Liver (tissue), 9 donors: Measurements from ENCODE around the gene GRK6. TPM values are rescaled to one million over a fixed set of nuclear protein-coding genes. Genes with fewer than 3 reads are reported as not detected.

Source experiments
- DNase-seq: peaks from one replicate; pipeline ENCODE4 v3.0.0-alpha.2; 2017; ENCODE audit warnings: low spot score
- H3K27ac ChIP-seq, 2 donors: one replicate each; pipeline ENCODE4 v1.7.0; 2013; ENCODE audit warnings: inconsistent platforms in 2 of 2, low read length in 2 of 2, control low read depth in 1 of 2, low read depth in 1 of 2, mild to moderate bottlenecking in 1 of 2
- H3K27me3 ChIP-seq, 4 donors: one replicate each; pipeline versions ENCODE4 v1.6.1 to v1.7.0; 2013; ENCODE audit warnings: low read length in 3 of 4, inconsistent platforms in 1 of 4, mild to moderate bottlenecking in 1 of 4, moderate library complexity in 1 of 4; ENCODE audit not compliant: control insufficient read depth in 4 of 4, insufficient read depth in 4 of 4
- H3K36me3 ChIP-seq, 4 donors: one replicate each; pipeline versions ENCODE4 v1.6.1 to v1.7.0; 2013; ENCODE audit warnings: low read length in 3 of 4, mild to moderate bottlenecking in 3 of 4, low read depth in 1 of 4, moderate library complexity in 1 of 4; ENCODE audit not compliant: control insufficient read depth in 4 of 4, insufficient read depth in 3 of 4
- H3K4me1 ChIP-seq, 4 donors: one replicate each; pipeline versions ENCODE4 v1.6.1 to v1.7.0; 2013; ENCODE audit warnings: low read length in 3 of 4, mild to moderate bottlenecking in 3 of 4, moderate library complexity in 1 of 4; ENCODE audit not compliant: control insufficient read depth in 4 of 4, insufficient read depth in 4 of 4
- H3K4me3 ChIP-seq, 3 donors: one replicate each; pipeline versions ENCODE4 v1.6.1 to v1.7.0; 2013; ENCODE audit warnings: low read length in 3 of 3, control low read depth in 1 of 3, low read depth in 1 of 3, mild to moderate bottlenecking in 1 of 3
- H3K9ac ChIP-seq, 2 donors: one replicate each; pipeline ENCODE4 v1.7.0; 2013; ENCODE audit warnings: low read length in 2 of 2, mild to moderate bottlenecking in 2 of 2, moderate library complexity in 2 of 2, control low read depth in 1 of 2, low read depth in 1 of 2
- H3K9me3 ChIP-seq, 4 donors: one replicate each; pipeline versions ENCODE4 v1.6.1 to v1.7.0; 2013; ENCODE audit warnings: low read length in 3 of 4; ENCODE audit not compliant: control insufficient read depth in 4 of 4
- CTCF ChIP-seq: fragments of 150-350 bp; IDR thresholded peaks from 2 replicates; pipeline ENCODE4 v1.5.1; 2017; ENCODE audit warnings: improper control_type of control experiment, low read depth, low read length; ENCODE audit not compliant: missing input control
- EGR1 ChIP-seq, 2 donors: IDR thresholded peaks; 2 replicates each; pipeline ENCODE4 v1.6.1; 2016 to 2018; ENCODE audit warnings: antibody characterized with exemption in 2 of 2, low read depth in 2 of 2
- FOXA1 ChIP-seq: IDR thresholded peaks from 2 replicates; pipeline ENCODE4 v1.6.1; 2016; ENCODE audit warnings: antibody characterized with exemption
- FOXA2 ChIP-seq: IDR thresholded peaks from 2 replicates; pipeline ENCODE4 v1.6.1; 2016; ENCODE audit warnings: antibody characterized with exemption
- HNF4A ChIP-seq, 2 donors: conservative IDR thresholded peaks; 2 replicates each; pipeline ENCODE4 v1.6.1; 2016; ENCODE audit warnings: antibody characterized with exemption in 2 of 2, mild to moderate bottlenecking in 2 of 2
- HNF4G ChIP-seq: IDR thresholded peaks from 2 replicates; pipeline ENCODE4 v1.6.1; 2016; ENCODE audit warnings: antibody characterized with exemption
- JUND ChIP-seq, 2 donors: IDR thresholded peaks; 2 replicates each; pipeline ENCODE4 v1.6.1; 2016; ENCODE audit warnings: antibody characterized with exemption in 2 of 2
- NR2F2 ChIP-seq: IDR thresholded peaks from 2 replicates; pipeline ENCODE4 v1.6.1; 2016; ENCODE audit warnings: antibody characterized with exemption
- RAD21 ChIP-seq, 2 donors: IDR thresholded peaks; 2 replicates each; pipeline ENCODE4 v1.6.1; 2016; ENCODE audit warnings: antibody characterized with exemption in 2 of 2, mild to moderate bottlenecking in 2 of 2
- REST ChIP-seq: IDR thresholded peaks from 2 replicates; pipeline ENCODE4 v1.6.1; 2016; ENCODE audit warnings: antibody characterized with exemption, mild to moderate bottlenecking
- RXRA ChIP-seq, 2 donors: IDR thresholded peaks; 2 replicates each; pipeline ENCODE4 v1.6.1; 2017 to 2018; ENCODE audit warnings: antibody characterized with exemption in 2 of 2, mild to moderate bottlenecking in 1 of 2
- SP1 ChIP-seq: IDR thresholded peaks from 2 replicates; pipeline ENCODE4 v1.6.1; 2018; ENCODE audit warnings: antibody characterized with exemption, mild to moderate bottlenecking
- TAF1 ChIP-seq: conservative IDR thresholded peaks from 2 replicates; pipeline ENCODE4 v1.6.1; 2016; ENCODE audit warnings: antibody characterized with exemption, mild to moderate bottlenecking
- YY1 ChIP-seq: IDR thresholded peaks from 2 replicates; pipeline ENCODE4 v1.6.1; 2016; ENCODE audit warnings: antibody characterized with exemption, mild to moderate bottlenecking
- WGBS: extraction: QIAGEN DNeasy Blood & Tissue Kit; methylation state at CpG from one replicate; pipeline ENCODE4 v1.1.7; 2013; 5-methylcytosine and 5-hydroxymethylcytosine counted together
- polyA plus RNA-seq, 2 donors: library from polyadenylated mRNA; stranded (reverse) in 1 of 2; unstranded in 1 of 2; fragments of 200-250 nt in 1 of 2; fragments of >200 nt in 1 of 2; fragmentation: Nextera tagmentation in 1 of 2; extraction: Ambion mirVana in 1 of 2; gene quantifications; one replicate each; pipeline versions ENCODE4 v1.2.1 to v1.2.3, GENCODE V29; 2013 to 2015
- total RNA-seq, 2 donors: library from RNA; depleted of rRNA; stranded (reverse); fragments of >200 nt; gene quantifications; one replicate each; pipeline ENCODE4 v1.2.3, GENCODE V29; 2014
- TF ChIP-seq, protein P1 (sequence below): IDR thresholded peaks from 2 replicates; pipeline ENCODE4 v1.6.1; 2016; ENCODE audit warnings: antibody characterized with exemption
- TF ChIP-seq, protein P2 (sequence below): IDR thresholded peaks from 2 replicates; pipeline ENCODE4 v1.6.1; 2016; ENCODE audit warnings: antibody characterized with exemption
- TF ChIP-seq, protein P3 (sequence below): IDR thresholded peaks from 2 replicates; pipeline ENCODE4 v1.6.1; 2016; ENCODE audit warnings: antibody characterized with exemption
- donor health status: healthy.
- donor health status: healthy.
- donor health status: healthy.
- donor health status: healthy.
- donor health status: healthy.

The GRK6 gene
- total and polyA plus RNA-seq, 4 donors: 3.1 to 24.0 (median 10.8) TPM

GRCh38 chr5:177469750-177470525 lies 43.5 kb downstream of the GRK6 start:
- peaks cover 0 to 6% (median 3%) of the 10 kb centered on the region in 4 donors for H3K4me1 ChIP-seq
- TF ChIP-seq NR2F2: no peak
- no peaks in the 10 kb centered on the region for H3K36me3 ChIP-seq
- DNase-seq: no peak
- H3K9me3 ChIP-seq: no peaks in the 10 kb centered on the region
- no peak overlapping the region for H3K4me3 ChIP-seq
- 86% methylated on average over 8 of the region's 8 CpGs for WGBS
- no peaks in the 10 kb centered on the region for H3K27me3 ChIP-seq
- H3K27ac ChIP-seq: no peak overlapping the region
- H3K9ac ChIP-seq: no peak overlapping the region

DNA sequence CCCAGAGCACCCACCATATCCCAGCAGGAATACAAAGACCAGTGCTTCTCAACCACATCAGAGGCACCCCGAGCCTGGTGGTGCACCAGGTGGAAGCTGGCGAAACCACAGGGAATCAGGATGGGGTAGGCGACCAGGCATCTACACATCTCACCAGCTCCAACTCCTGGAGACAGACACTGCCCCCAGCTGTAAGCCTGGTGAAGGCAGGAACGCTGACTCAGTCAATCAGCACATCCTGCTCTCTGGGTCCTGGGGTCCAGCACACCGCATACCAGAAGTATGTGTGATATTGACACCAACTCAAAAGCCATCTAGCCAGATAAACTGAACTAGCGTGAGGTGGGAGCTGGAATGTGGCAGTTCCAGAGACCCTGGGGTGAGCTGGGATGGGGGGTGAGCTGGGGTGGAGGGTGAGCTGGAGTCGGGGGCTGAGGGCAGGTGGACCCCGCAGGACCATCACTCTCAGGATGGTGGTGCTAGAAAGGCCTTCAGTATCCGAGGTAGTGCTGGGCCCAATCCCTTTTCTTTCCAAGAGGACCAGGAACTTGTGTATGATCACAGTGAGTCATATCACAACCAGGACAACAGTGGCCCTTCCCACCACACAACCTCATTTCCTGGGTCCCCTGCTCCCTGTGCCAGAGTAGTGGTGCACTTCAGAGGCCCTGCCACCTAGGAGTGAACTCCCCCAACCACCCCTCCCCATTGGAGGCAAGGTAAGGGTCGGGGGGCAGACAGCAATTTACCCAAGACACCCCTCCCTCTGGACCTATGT lies 44.5 kb downstream of the GRK6 start:
- no peak for DNase-seq
- H3K27ac ChIP-seq: no peak overlapping the region

More for the DNA sequence above, 44.5 kb downstream of the GRK6 start:
- Histone ChIP-seq H3K9me3 (no peaks in the 10 kb centered on the region), H3K9ac (no peak overlapping the region), H3K4me3 (no peak overlapping the region), H3K4me1 (peaks cover 0 to 6% (median 3%) of the 10 kb centered on the region in 4 donors), H3K27me3 (no peaks in the 10 kb centered on the region), H3K36me3 (no peaks in the 10 kb centered on the region)
- no peak for TF ChIP-seq RXRA (IDR thresholded peaks at IDR 0.05)
- TF ChIP-seq HNF4G: no peak
- TF ChIP-seq FOXA2: no peak
- TF ChIP-seq, protein P1, sequence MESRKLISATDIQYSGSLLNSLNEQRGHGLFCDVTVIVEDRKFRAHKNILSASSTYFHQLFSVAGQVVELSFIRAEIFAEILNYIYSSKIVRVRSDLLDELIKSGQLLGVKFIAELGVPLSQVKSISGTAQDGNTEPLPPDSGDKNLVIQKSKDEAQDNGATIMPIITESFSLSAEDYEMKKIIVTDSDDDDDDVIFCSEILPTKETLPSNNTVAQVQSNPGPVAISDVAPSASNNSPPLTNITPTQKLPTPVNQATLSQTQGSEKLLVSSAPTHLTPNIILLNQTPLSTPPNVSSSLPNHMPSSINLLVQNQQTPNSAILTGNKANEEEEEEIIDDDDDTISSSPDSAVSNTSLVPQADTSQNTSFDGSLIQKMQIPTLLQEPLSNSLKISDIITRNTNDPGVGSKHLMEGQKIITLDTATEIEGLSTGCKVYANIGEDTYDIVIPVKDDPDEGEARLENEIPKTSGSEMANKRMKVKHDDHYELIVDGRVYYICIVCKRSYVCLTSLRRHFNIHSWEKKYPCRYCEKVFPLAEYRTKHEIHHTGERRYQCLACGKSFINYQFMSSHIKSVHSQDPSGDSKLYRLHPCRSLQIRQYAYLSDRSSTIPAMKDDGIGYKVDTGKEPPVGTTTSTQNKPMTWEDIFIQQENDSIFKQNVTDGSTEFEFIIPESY: no peak
- no peak for TF ChIP-seq NR2F2
- no peak for TF ChIP-seq FOXA1
- TF ChIP-seq REST: no peak
- TF ChIP-seq, protein P2, sequence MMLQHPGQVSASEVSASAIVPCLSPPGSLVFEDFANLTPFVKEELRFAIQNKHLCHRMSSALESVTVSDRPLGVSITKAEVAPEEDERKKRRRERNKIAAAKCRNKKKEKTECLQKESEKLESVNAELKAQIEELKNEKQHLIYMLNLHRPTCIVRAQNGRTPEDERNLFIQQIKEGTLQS: no peak
- TF ChIP-seq HNF4A (conservative IDR thresholded peaks at IDR 0.05): no peak
- TF ChIP-seq CTCF: no peak
- no peak for TF ChIP-seq YY1
- no peak for TF ChIP-seq JUND (IDR thresholded peaks at IDR 0.05)
- no peak for TF ChIP-seq RAD21 (IDR thresholded peaks at IDR 0.05)
- no peak for TF ChIP-seq TAF1
- TF ChIP-seq SP1: no peak
- TF ChIP-seq, protein P3, sequence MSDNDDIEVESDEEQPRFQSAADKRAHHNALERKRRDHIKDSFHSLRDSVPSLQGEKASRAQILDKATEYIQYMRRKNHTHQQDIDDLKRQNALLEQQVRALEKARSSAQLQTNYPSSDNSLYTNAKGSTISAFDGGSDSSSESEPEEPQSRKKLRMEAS: no peak
- TF ChIP-seq EGR1 (IDR thresholded peaks at IDR 0.05; ENCODE audit: low read depth in 2 of 2): no peak
- 93% methylated on average over 10 of the region's 10 CpGs for WGBS
